Measurements from ENCODE around the gene USP34. TPM values are rescaled to one million over a fixed set of nuclear protein-coding genes. Genes with fewer than 3 reads are reported as not detected.

The USP34 gene
- total RNA-seq, 1 experiment from 2014 or later, result 76.3 TPM

- peaks cover 0 to 3% of the 10 kb centered on the region in 2 experiments; a peak in 1 of 4 replicates for H3K4me1 ChIP-seq (ENCODE audit: control insufficient read depth in 1 of 2, insufficient read depth in 2 of 2, low read length in 2 of 2)
- ATAC-seq, result no peak
- BruUV-seq (replicated peaks), result no TSS peak
- no peaks in the 10 kb centered on the region for H3K27me3 ChIP-seq (ENCODE audit: insufficient read depth, low read length)
- no peak for DNase-seq (ENCODE audit: low read depth, low spot score)
- POLR2A ChIA-PET, result no interaction called here
- RAD21 ChIA-PET (ENCODE audit: low non-redundant PET in 1 of 2, low total read pairs in 2 of 2, uncharacterized antibody in 2 of 2, unreplicated experiment in 2 of 2), result no interaction called here
- peaks cover 82% of the 10 kb centered on the region for H3K79me2 ChIP-seq (ENCODE audit: insufficient read depth, low read length)
- CTCF ChIA-PET, result interaction anchor here (1.1 kb wide), 1 partner anchor 11 kb away, joined by 4 read pairs; no protein-coding TSS in a partner anchor
- intact Hi-C loops (cut with micrococcal nuclease), result no loop called here
- no peak for TF ChIP-seq EGR1 (IDR thresholded peaks at IDR 0.05; ENCODE audit: low read depth)
- TF ChIP-seq ELF1 (IDR thresholded peaks at IDR 0.05; ENCODE audit: borderline replicate concordance, low read depth), result no peak
- TF ChIP-seq TCF7L2 (IDR thresholded peaks at IDR 0.05; ENCODE audit: borderline replicate concordance, extremely low read depth, insufficient read depth, insufficient read length), result no peak
- no peak for TF ChIP-seq SRF (IDR thresholded peaks at IDR 0.05; ENCODE audit: low read depth)
- TF ChIP-seq SIN3A (IDR thresholded peaks at IDR 0.05; ENCODE audit: low read depth), result no peak
- TF ChIP-seq YY1 (IDR thresholded peaks at IDR 0.05; ENCODE audit: extremely low read depth, insufficient replicate concordance, low read depth, low read length), result no peak
- TF ChIP-seq JUND (IDR thresholded peaks at IDR 0.05), result no peak
- TF ChIP-seq RAD21 (IDR thresholded peaks at IDR 0.05; ENCODE audit: low read depth), result no peak
- TF ChIP-seq EZH2 (IDR thresholded peaks at IDR 0.05), result no peak
- TF ChIP-seq CTCF (IDR thresholded peaks at IDR 0.05 in 2 of 3, conservative IDR thresholded peaks at IDR 0.05 in 1 of 3; ENCODE audit: borderline replicate concordance in 1 of 3, insufficient read depth in 1 of 3, low read depth in 2 of 3, low read length in 2 of 3), result no peak
- TF ChIP-seq, protein P1, sequence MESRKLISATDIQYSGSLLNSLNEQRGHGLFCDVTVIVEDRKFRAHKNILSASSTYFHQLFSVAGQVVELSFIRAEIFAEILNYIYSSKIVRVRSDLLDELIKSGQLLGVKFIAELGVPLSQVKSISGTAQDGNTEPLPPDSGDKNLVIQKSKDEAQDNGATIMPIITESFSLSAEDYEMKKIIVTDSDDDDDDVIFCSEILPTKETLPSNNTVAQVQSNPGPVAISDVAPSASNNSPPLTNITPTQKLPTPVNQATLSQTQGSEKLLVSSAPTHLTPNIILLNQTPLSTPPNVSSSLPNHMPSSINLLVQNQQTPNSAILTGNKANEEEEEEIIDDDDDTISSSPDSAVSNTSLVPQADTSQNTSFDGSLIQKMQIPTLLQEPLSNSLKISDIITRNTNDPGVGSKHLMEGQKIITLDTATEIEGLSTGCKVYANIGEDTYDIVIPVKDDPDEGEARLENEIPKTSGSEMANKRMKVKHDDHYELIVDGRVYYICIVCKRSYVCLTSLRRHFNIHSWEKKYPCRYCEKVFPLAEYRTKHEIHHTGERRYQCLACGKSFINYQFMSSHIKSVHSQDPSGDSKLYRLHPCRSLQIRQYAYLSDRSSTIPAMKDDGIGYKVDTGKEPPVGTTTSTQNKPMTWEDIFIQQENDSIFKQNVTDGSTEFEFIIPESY (IDR thresholded peaks at IDR 0.05; ENCODE audit: extremely low read depth, insufficient replicate concordance, low read length), result no peak
- no peak for TF ChIP-seq FOSL1 (IDR thresholded peaks at IDR 0.05; ENCODE audit: low read depth)
- TF ChIP-seq, protein P2, sequence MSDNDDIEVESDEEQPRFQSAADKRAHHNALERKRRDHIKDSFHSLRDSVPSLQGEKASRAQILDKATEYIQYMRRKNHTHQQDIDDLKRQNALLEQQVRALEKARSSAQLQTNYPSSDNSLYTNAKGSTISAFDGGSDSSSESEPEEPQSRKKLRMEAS (IDR thresholded peaks at IDR 0.05), result no peak
- TF ChIP-seq, protein P3, sequence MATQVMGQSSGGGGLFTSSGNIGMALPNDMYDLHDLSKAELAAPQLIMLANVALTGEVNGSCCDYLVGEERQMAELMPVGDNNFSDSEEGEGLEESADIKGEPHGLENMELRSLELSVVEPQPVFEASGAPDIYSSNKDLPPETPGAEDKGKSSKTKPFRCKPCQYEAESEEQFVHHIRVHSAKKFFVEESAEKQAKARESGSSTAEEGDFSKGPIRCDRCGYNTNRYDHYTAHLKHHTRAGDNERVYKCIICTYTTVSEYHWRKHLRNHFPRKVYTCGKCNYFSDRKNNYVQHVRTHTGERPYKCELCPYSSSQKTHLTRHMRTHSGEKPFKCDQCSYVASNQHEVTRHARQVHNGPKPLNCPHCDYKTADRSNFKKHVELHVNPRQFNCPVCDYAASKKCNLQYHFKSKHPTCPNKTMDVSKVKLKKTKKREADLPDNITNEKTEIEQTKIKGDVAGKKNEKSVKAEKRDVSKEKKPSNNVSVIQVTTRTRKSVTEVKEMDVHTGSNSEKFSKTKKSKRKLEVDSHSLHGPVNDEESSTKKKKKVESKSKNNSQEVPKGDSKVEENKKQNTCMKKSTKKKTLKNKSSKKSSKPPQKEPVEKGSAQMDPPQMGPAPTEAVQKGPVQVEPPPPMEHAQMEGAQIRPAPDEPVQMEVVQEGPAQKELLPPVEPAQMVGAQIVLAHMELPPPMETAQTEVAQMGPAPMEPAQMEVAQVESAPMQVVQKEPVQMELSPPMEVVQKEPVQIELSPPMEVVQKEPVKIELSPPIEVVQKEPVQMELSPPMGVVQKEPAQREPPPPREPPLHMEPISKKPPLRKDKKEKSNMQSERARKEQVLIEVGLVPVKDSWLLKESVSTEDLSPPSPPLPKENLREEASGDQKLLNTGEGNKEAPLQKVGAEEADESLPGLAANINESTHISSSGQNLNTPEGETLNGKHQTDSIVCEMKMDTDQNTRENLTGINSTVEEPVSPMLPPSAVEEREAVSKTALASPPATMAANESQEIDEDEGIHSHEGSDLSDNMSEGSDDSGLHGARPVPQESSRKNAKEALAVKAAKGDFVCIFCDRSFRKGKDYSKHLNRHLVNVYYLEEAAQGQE (IDR thresholded peaks at IDR 0.05; ENCODE audit: low read depth), result no peak
- TF ChIP-seq, protein P4, sequence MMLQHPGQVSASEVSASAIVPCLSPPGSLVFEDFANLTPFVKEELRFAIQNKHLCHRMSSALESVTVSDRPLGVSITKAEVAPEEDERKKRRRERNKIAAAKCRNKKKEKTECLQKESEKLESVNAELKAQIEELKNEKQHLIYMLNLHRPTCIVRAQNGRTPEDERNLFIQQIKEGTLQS (IDR thresholded peaks at IDR 0.05), result no peak
- no peak for TF ChIP-seq ZNF274 (IDR thresholded peaks at IDR 0.05; ENCODE audit: low read depth, low read length)
- H3K9me3 ChIP-seq (ENCODE audit: control insufficient read depth in 1 of 2, insufficient read depth in 1 of 2, low read depth in 1 of 2, low read length in 2 of 2), result no peaks in the 10 kb centered on the region
- no peak overlapping the region for H3K9ac ChIP-seq (ENCODE audit: low read length)
- no peaks in the 10 kb centered on the region for H3K9me2 ChIP-seq (ENCODE audit: insufficient read depth)
- no peak overlapping the region for H2AFZ ChIP-seq (ENCODE audit: low read depth, low read length, poor library complexity, severe bottlenecking)
- H3K36me3 ChIP-seq (ENCODE audit: control insufficient read depth in 1 of 2, insufficient read depth in 2 of 2, low read length in 2 of 2), result no peaks in the 10 kb centered on the region
- no peak overlapping the region for H3K4me2 ChIP-seq (ENCODE audit: low read length)
- H4K20me1 ChIP-seq (ENCODE audit: insufficient read depth), result 0 out of 2 replicates have a peak, but pooled peaks cover 9% of the 10 kb centered on the region
- no peak overlapping the region for H3K27ac ChIP-seq (ENCODE audit: low read depth, low read length)
- no peak overlapping the region for H3K4me3 ChIP-seq (replicated peaks in 1 of 2; ENCODE audit: low read depth in 1 of 2, low read length in 2 of 2)
These were observed 55.6 kb downstream of the USP34 start for GRCh38 chr2:61415265-61415664.

All from HCT116 (cell line).